GM23338 (cell line): Measurements from ENCODE around the gene SCG2. TPM values are rescaled to one million over a fixed set of nuclear protein-coding genes. Genes with fewer than 3 reads are reported as not detected.

Experiments used
- ATAC-seq: fragments of 200-7000 bp; cut with Tn5 transposase; 3 replicates; pipeline ENCODE4 v1.9.1; 2020
- DNase-seq: peaks from one replicate; pipeline ENCODE4 v3.0.0-alpha.2; 2015; ENCODE audit warnings: low spot score
- H2AFZ ChIP-seq: fragments of 200-600 bp; sonication (generic); 2 replicates; pipeline ENCODE4 v1.8.0; 2016; ENCODE audit warnings: antibody characterized with exemption, mild to moderate bottlenecking, moderate library complexity
- H3F3A ChIP-seq: fragments of 200-600 bp; sonication (generic); replicated peaks from 2 replicates; pipeline ENCODE4 v1.8.0; 2017; ENCODE audit warnings: antibody characterized with exemption, mixed run types, low read depth
- H3K27ac ChIP-seq: fragments of 200-600 bp; sonication (generic); 2 replicates; pipeline ENCODE4 v1.6.1; 2016; ENCODE audit warnings: low read depth
- H3K27me3 ChIP-seq: fragments of 200-600 bp; sonication (generic); 2 replicates; pipeline ENCODE4 v1.8.0; 2016; ENCODE audit warnings: mild to moderate bottlenecking, mixed run types, moderate library complexity; ENCODE audit not compliant: insufficient read depth
- H3K36me3 ChIP-seq: fragments of 200-600 bp; sonication (generic); 2 replicates; pipeline ENCODE4 v1.8.0; 2016; ENCODE audit warnings: mild to moderate bottlenecking; ENCODE audit not compliant: insufficient read depth
- H3K4me1 ChIP-seq: fragments of 200-600 bp; sonication (generic); 2 replicates; pipeline ENCODE4 v1.8.0; 2016; ENCODE audit warnings: mild to moderate bottlenecking, moderate library complexity; ENCODE audit not compliant: insufficient read depth
- H3K4me2 ChIP-seq: fragments of 200-600 bp; sonication (generic); 2 replicates; pipeline ENCODE4 v1.7.1; 2017; ENCODE audit warnings: mixed run types
- H3K4me3 ChIP-seq: fragments of 200-600 bp; sonication (generic); 2 replicates; pipeline ENCODE4 v1.6.1; 2016; ENCODE audit warnings: mixed run types
- H3K79me2 ChIP-seq: fragments of 200-600 bp; sonication (generic); replicated peaks from 2 replicates; pipeline ENCODE4 v1.8.0; 2017; ENCODE audit warnings: mild to moderate bottlenecking; ENCODE audit not compliant: insufficient read depth
- H3K9me2 ChIP-seq: fragments of 200-600 bp; sonication (generic); 2 replicates; pipeline ENCODE4 v1.8.0; 2017; ENCODE audit not compliant: insufficient read depth
- H4K20me1 ChIP-seq: fragments of 200-600 bp; sonication (generic); replicated peaks from 2 replicates; pipeline ENCODE4 v1.8.0; 2017; ENCODE audit warnings: mild to moderate bottlenecking; ENCODE audit not compliant: insufficient read depth
- H3K27ac Mint-ChIP-seq: 2 replicates; pipeline ENCODE4 v1.8.0; 2020; ENCODE audit warnings: inconsistent platforms, mild to moderate bottlenecking, moderate library complexity, mixed read lengths
- H3K27me3 Mint-ChIP-seq: 3 replicates; pipeline ENCODE4 v1.8.0; 2022; ENCODE audit warnings: low read depth, mild to moderate bottlenecking, moderate library complexity, mixed read lengths, inconsistent platforms; ENCODE audit not compliant: insufficient read depth, poor library complexity
- H3K36me3 Mint-ChIP-seq: 3 replicates; pipeline ENCODE4 v1.8.0; 2021; ENCODE audit warnings: low read depth, mild to moderate bottlenecking, inconsistent platforms, moderate library complexity, mixed read lengths
- H3K4me1 Mint-ChIP-seq: 3 replicates; pipeline ENCODE4 v1.8.0; 2020; ENCODE audit warnings: mild to moderate bottlenecking, inconsistent platforms, mixed read lengths
- H3K4me3 Mint-ChIP-seq: 3 replicates; pipeline ENCODE4 v1.8.0; 2021; ENCODE audit warnings: moderate library complexity, mild to moderate bottlenecking, inconsistent platforms, mixed read lengths
- H3K9me3 Mint-ChIP-seq: 3 replicates; pipeline ENCODE4 v1.8.0; 2020; ENCODE audit warnings: moderate library complexity, mild to moderate bottlenecking, inconsistent platforms, mixed read lengths
- CREB1 ChIP-seq: fragments of 250-450 bp; sonication (Bioruptor Pico); IDR thresholded peaks from 2 replicates; pipeline ENCODE4 v1.5.0; 2020; ENCODE audit warnings: low read depth, mild to moderate bottlenecking, moderate library complexity
- ETS1 ChIP-seq: IDR thresholded peaks from 2 replicates; pipeline ENCODE4 v1.6.1; 2016; ENCODE audit warnings: antibody characterized with exemption
- EZH2 ChIP-seq: fragments of 200-600 bp; sonication (generic); IDR thresholded peaks from one replicate; pipeline ENCODE4 v1.8.0; 2017; ENCODE audit warnings: antibody characterized with exemption, mild to moderate bottlenecking, low read depth; ENCODE audit not compliant: unreplicated experiment
- EZH2phosphoT487 ChIP-seq: fragments of 200-600 bp; sonication (generic); IDR thresholded peaks from one replicate; pipeline ENCODE4 v1.8.1; 2018; ENCODE audit warnings: antibody characterized with exemption; ENCODE audit not compliant: unreplicated experiment
- JUNB ChIP-seq: IDR thresholded peaks from one replicate; pipeline ENCODE4 v1.6.1; 2016; ENCODE audit warnings: antibody characterized with exemption; ENCODE audit not compliant: unreplicated experiment
- NANOG ChIP-seq: IDR thresholded peaks from 2 replicates; pipeline ENCODE4 v1.6.1; 2016; ENCODE audit warnings: antibody characterized with exemption, borderline replicate concordance
- POLR2AphosphoS5 ChIP-seq: IDR thresholded peaks from 2 replicates; pipeline ENCODE4 v1.6.1; 2016; ENCODE audit warnings: antibody characterized with exemption, low read depth
- STAT1 ChIP-seq: IDR thresholded peaks from one replicate; pipeline ENCODE4 v1.6.1; 2016; ENCODE audit warnings: antibody characterized with exemption; ENCODE audit not compliant: unreplicated experiment
- ZNF114 ChIP-seq: fragments of 250-450 bp; sonication (Bioruptor Pico); IDR thresholded peaks from 2 replicates; pipeline ENCODE4 v1.5.0; 2020; ENCODE audit warnings: mild to moderate bottlenecking, moderate library complexity
- ZNF331 ChIP-seq: fragments of 250-450 bp; sonication (Bioruptor Pico); IDR thresholded peaks from 2 replicates; pipeline ENCODE4 v1.5.0; 2020; ENCODE audit warnings: low read depth, mild to moderate bottlenecking, moderate library complexity
- polyA plus RNA-seq: library from polyadenylated mRNA; unstranded; fragments of >200 nt; fragmentation: Nextera tagmentation; extraction: Ambion mirVana; gene quantifications from 2 replicates; pipeline ENCODE4 v1.2.1, GENCODE V29; 2016
- total RNA-seq: library from RNA; depleted of rRNA; stranded (reverse); fragments of >200 nt; shearing (Covaris generic); gene quantifications from 2 replicates; pipeline ENCODE4 v1.2.3, GENCODE V29; 2014
- TF ChIP-seq, protein P1 (sequence below): IDR thresholded peaks from one replicate; pipeline ENCODE4 v1.6.1; 2018; ENCODE audit warnings: antibody characterized with exemption; ENCODE audit not compliant: unreplicated experiment
- TF ChIP-seq, protein P2 (sequence below), 2 experiments: fragments of 200-600 bp in 1 of 2; sonication (generic) in 1 of 2; conservative IDR thresholded peaks; 2 replicates each; pipeline versions ENCODE4 v1.5.1 to v1.6.1; 2016 to 2017; ENCODE audit warnings: antibody characterized with exemption in 2 of 2, low read depth in 2 of 2, mild to moderate bottlenecking in 2 of 2, moderate library complexity in 1 of 2
- TF ChIP-seq, protein P3 (sequence below): fragments of 250-450 bp; sonication (Bioruptor Pico); IDR thresholded peaks from 2 replicates; pipeline ENCODE4 v1.5.0; 2020; ENCODE audit warnings: mild to moderate bottlenecking, moderate library complexity

Gene SCG2
- total and polyA plus RNA-seq, 2 experiments from 2014 or later = 0.18 to 0.31 TPM

- H3K27me3 Mint-ChIP-seq = no peaks in the 10 kb centered on the region
- no peaks in the 10 kb centered on the region for H3K79me2 ChIP-seq
- H3K27ac ChIP-seq = no peak overlapping the region
- TF ChIP-seq, protein P1, sequence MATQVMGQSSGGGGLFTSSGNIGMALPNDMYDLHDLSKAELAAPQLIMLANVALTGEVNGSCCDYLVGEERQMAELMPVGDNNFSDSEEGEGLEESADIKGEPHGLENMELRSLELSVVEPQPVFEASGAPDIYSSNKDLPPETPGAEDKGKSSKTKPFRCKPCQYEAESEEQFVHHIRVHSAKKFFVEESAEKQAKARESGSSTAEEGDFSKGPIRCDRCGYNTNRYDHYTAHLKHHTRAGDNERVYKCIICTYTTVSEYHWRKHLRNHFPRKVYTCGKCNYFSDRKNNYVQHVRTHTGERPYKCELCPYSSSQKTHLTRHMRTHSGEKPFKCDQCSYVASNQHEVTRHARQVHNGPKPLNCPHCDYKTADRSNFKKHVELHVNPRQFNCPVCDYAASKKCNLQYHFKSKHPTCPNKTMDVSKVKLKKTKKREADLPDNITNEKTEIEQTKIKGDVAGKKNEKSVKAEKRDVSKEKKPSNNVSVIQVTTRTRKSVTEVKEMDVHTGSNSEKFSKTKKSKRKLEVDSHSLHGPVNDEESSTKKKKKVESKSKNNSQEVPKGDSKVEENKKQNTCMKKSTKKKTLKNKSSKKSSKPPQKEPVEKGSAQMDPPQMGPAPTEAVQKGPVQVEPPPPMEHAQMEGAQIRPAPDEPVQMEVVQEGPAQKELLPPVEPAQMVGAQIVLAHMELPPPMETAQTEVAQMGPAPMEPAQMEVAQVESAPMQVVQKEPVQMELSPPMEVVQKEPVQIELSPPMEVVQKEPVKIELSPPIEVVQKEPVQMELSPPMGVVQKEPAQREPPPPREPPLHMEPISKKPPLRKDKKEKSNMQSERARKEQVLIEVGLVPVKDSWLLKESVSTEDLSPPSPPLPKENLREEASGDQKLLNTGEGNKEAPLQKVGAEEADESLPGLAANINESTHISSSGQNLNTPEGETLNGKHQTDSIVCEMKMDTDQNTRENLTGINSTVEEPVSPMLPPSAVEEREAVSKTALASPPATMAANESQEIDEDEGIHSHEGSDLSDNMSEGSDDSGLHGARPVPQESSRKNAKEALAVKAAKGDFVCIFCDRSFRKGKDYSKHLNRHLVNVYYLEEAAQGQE = no peak
- TF ChIP-seq EZH2 = no peak
- no peak for TF ChIP-seq ETS1
- TF ChIP-seq CREB1 = no peak
- TF ChIP-seq STAT1 = no peak
- TF ChIP-seq, protein P2, sequence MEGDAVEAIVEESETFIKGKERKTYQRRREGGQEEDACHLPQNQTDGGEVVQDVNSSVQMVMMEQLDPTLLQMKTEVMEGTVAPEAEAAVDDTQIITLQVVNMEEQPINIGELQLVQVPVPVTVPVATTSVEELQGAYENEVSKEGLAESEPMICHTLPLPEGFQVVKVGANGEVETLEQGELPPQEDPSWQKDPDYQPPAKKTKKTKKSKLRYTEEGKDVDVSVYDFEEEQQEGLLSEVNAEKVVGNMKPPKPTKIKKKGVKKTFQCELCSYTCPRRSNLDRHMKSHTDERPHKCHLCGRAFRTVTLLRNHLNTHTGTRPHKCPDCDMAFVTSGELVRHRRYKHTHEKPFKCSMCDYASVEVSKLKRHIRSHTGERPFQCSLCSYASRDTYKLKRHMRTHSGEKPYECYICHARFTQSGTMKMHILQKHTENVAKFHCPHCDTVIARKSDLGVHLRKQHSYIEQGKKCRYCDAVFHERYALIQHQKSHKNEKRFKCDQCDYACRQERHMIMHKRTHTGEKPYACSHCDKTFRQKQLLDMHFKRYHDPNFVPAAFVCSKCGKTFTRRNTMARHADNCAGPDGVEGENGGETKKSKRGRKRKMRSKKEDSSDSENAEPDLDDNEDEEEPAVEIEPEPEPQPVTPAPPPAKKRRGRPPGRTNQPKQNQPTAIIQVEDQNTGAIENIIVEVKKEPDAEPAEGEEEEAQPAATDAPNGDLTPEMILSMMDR (conservative IDR thresholded peaks at IDR 0.05; ENCODE audit: low read depth in 2 of 2) = no peak
- TF ChIP-seq POLR2AphosphoS5 = no peak
- no peak for TF ChIP-seq ZNF114 (CRISPR knock-in tag)
- no peak for TF ChIP-seq JUNB
- no peak for TF ChIP-seq EZH2phosphoT487
- TF ChIP-seq, protein P3, sequence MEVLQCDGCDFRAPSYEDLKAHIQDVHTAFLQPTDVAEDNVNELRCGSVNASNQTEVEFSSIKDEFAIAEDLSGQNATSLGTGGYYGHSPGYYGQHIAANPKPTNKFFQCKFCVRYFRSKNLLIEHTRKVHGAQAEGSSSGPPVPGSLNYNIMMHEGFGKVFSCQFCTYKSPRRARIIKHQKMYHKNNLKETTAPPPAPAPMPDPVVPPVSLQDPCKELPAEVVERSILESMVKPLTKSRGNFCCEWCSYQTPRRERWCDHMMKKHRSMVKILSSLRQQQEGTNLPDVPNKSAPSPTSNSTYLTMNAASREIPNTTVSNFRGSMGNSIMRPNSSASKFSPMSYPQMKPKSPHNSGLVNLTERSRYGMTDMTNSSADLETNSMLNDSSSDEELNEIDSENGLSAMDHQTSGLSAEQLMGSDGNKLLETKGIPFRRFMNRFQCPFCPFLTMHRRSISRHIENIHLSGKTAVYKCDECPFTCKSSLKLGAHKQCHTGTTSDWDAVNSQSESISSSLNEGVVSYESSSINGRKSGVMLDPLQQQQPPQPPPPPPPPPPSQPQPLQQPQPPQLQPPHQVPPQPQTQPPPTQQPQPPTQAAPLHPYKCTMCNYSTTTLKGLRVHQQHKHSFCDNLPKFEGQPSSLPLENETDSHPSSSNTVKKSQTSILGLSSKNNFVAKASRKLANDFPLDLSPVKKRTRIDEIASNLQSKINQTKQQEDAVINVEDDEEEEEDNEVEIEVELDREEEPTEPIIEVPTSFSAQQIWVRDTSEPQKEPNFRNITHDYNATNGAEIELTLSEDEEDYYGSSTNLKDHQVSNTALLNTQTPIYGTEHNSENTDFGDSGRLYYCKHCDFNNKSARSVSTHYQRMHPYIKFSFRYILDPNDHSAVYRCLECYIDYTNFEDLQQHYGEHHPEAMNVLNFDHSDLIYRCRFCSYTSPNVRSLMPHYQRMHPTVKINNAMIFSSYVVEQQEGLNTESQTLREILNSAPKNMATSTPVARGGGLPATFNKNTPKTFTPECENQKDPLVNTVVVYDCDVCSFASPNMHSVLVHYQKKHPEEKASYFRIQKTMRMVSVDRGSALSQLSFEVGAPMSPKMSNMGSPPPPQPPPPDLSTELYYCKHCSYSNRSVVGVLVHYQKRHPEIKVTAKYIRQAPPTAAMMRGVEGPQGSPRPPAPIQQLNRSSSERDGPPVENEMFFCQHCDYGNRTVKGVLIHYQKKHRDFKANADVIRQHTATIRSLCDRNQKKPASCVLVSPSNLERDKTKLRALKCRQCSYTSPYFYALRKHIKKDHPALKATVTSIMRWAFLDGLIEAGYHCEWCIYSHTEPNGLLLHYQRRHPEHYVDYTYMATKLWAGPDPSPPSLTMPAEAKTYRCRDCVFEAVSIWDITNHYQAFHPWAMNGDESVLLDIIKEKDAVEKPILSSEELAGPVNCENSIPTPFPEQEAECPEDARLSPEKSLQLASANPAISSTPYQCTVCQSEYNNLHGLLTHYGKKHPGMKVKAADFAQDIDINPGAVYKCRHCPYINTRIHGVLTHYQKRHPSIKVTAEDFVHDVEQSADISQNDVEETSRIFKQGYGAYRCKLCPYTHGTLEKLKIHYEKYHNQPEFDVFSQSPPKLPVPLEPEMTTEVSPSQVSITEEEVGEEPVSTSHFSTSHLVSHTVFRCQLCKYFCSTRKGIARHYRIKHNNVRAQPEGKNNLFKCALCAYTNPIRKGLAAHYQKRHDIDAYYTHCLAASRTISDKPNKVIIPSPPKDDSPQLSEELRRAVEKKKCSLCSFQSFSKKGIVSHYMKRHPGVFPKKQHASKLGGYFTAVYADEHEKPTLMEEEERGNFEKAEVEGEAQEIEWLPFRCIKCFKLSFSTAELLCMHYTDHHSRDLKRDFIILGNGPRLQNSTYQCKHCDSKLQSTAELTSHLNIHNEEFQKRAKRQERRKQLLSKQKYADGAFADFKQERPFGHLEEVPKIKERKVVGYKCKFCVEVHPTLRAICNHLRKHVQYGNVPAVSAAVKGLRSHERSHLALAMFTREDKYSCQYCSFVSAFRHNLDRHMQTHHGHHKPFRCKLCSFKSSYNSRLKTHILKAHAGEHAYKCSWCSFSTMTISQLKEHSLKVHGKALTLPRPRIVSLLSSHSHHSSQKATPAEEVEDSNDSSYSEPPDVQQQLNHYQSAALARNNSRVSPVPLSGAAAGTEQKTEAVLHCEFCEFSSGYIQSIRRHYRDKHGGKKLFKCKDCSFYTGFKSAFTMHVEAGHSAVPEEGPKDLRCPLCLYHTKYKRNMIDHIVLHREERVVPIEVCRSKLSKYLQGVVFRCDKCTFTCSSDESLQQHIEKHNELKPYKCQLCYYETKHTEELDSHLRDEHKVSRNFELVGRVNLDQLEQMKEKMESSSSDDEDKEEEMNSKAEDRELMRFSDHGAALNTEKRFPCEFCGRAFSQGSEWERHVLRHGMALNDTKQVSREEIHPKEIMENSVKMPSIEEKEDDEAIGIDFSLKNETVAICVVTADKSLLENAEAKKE (CRISPR knock-in tag) = no peak
- no peak for TF ChIP-seq ZNF331 (CRISPR knock-in tag)
- no peak for TF ChIP-seq NANOG
- H2AFZ ChIP-seq = no peak overlapping the region
- H3K27ac Mint-ChIP-seq = no peak overlapping the region
- no peak overlapping the region for H3K4me3 Mint-ChIP-seq
- no peaks in the 10 kb centered on the region for H3K36me3 Mint-ChIP-seq
- H3K27me3 ChIP-seq = no peaks in the 10 kb centered on the region
- no peaks in the 10 kb centered on the region for H3K4me1 ChIP-seq
- no peaks in the 10 kb centered on the region for H3K9me2 ChIP-seq
- no peak for ATAC-seq
- no peak overlapping the region for H3K4me2 ChIP-seq
- no peaks in the 10 kb centered on the region for H3K4me1 Mint-ChIP-seq
- no peak for DNase-seq
- no peaks in the 10 kb centered on the region for H3F3A ChIP-seq
- H3K9me3 Mint-ChIP-seq = no peaks in the 10 kb centered on the region
- no peak overlapping the region for H3K4me3 ChIP-seq
- H3K36me3 ChIP-seq = no peaks in the 10 kb centered on the region
- H4K20me1 ChIP-seq = no peaks in the 10 kb centered on the region
These were observed 3.0 kb downstream of the SCG2 start for GRCh38 chr2:223598994-223599639.
